GM10266 (cell line): ENCODE results near the gene MTARC1.

Experiments
- DNase-seq: peaks from one replicate; pipeline ENCODE4 v3.0.0; 2012; ENCODE audit errors: extremely low spot score
- CTCF ChIP-seq: IDR thresholded peaks from 2 replicates; pipeline ENCODE4 v1.5.1; 2012; ENCODE audit warnings: mild to moderate bottlenecking, low read depth; ENCODE audit not compliant: control insufficient read depth, insufficient read depth; ENCODE audit errors: missing control alignments

Gene MTARC1

GRCh38 chr1:220770245-220770913 lies 16.3 kb upstream of the MTARC1 start:
- no peak for TF ChIP-seq CTCF
- DNase-seq: peak; percentile 52

GRCh38 chr1:220772846-220773245 lies 13.9 kb upstream of the MTARC1 start:
- DNase-seq: no peak

DNA sequence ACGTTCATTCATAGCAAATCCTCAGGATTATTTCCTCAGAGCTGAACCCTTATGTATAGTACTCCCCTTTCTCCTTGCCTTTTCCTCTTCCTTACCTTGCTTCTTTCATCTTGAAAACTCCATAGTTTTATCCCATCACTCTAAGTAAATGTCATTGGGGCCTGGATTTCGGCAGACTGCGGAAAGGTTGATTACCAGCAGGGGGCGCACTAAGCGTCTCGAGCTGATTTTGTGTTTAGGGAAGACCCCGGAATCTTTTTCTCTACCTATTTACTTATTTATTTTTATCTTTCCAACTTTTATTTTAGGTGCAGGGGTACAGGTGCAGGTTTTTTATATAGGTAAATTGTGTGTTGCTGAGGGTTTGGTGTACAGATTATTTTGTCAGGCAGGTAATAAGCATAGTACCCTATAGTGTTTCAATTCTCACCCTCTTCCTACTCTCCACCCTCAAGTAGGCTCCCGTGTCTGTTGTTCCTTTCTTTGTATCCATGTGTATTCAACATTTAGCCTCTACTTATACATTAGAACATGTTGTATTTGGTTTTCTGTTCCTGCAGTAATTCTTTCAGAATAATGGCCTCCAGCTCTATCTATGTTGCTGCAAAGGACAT lies 11.4 kb upstream of the MTARC1 start:
- peak; percentile 42 for DNase-seq
- peak; percentile 76 for TF ChIP-seq CTCF

More at GRCh38 chr1:220772846-220773245, 13.9 kb upstream of the MTARC1 start:
- no peak for TF ChIP-seq CTCF

- TF ChIP-seq CTCF: no peak
- no peak for DNase-seq
These were observed 10.5 kb upstream of the MTARC1 start for GRCh38 chr1:220776254-220776653.

- DNase-seq: peak; percentile 76
- peak; percentile 94 for TF ChIP-seq CTCF
These were observed 9.9 kb upstream of the MTARC1 start for GRCh38 chr1:220776720-220777326.

- DNase-seq: no peak
- no peak for TF ChIP-seq CTCF
These were observed 3.3 kb upstream of the MTARC1 start for GRCh38 chr1:220783453-220783852.

DNA sequence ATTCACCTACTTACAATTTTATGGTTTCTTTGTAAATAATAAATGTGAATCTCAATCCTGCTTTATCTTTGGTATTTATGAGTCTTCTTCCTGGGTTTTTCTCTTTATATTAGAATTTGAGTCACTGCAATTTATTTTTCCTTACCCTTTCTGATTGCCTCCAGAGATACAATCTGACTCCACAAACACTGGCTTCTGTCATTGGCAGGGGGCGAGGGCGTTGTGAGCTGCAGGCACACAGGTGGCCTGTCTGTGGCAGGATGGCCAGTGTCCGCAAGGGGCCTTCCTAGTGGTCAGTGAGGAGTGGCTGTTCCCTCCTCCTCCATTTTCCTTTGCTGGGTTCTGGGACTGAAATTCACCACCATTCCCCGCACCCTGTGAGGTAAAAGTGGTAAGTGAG lies 2.0 kb upstream of the MTARC1 start:
- TF ChIP-seq CTCF: no peak
- DNase-seq: no peak
